ENCODE results near the gene DNAJC1.

The DNAJC1 gene

GRCh38 chr10:21757185-21757901 lies 246.2 kb downstream of the DNAJC1 start:
- no peak for DNase-seq

DNA sequence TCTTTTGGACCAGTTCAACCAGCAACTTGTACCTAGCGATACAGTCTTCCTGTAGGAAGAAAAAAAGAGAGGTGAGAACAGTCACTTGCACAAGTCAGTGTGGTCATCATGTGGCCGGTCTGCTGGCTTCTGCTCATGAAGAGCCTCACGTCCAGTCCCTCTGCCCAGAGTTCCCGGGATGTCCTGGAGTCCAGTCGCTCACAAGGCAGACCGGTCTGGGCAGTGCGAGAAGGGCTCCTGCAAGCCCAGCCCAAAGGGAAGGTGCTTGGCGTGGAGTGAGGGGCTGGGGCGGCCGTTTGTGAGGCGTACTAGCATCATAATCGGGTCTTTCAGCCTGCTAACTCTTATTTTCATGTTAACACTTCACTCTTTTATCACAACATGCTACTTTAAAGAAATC lies 246.8 kb downstream of the DNAJC1 start:
- DNase-seq: no peak

DNA sequence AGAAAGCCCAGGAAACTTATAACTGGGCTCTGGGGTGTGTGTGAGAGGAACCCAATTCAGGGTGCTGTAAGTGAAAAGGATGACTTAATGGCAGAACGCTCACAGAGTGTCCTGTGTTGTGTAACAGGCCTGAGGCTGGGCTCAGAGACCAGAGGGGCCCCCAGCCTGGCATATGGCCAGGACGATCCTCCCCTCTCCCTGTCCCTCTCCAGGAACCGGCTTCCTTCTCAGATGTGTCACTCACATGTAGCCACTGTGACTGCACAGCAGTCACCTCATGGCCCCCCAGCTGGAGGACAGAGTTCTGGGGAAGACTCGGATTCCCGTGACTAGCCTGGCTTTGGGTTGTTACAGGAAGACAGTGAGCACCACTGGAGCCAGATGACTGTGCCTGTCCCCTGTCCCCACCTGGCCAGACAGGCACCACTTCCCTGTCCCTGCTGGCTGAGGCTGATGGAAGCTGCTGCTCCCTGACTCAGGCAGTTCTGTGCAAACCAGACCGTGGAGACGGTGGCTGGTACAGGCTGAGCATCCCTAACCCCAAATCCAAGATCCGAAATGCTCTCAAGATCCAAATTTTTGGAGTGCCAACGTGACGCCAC lies 249.0 kb downstream of the DNAJC1 start:
- DNase-seq: no peak

GRCh38 chr10:21753497-21754270 lies 249.8 kb downstream of the DNAJC1 start:
- DNase-seq: no peak

GRCh38 chr10:21751341-21752310 lies 251.9 kb downstream of the DNAJC1 start:
- no peak for DNase-seq

DNA sequence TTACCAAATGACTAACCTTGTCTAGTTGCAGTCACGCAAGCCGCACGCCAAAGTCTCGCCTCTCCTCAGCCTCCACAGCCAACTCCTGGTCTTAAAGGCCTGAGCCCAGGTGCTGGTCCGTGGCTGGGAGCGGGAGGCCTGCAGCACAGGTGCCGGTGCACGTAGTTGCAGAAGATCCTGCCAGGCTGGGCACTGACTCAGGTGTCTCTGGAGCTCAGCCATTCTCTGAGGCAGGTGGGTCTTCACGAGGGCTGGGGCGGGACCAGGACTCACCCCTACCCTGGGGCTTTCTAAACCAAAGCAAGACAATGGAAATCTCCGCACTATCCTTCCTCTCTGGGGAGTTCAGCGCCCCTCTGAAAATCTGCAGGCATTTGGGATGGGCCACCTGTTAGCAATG lies 253.1 kb downstream of the DNAJC1 start:
- DNase-seq: no peak

- DNase-seq: no peak
These were observed 253.7 kb downstream of the DNAJC1 start for GRCh38 chr10:21749788-21750187.

DNA sequence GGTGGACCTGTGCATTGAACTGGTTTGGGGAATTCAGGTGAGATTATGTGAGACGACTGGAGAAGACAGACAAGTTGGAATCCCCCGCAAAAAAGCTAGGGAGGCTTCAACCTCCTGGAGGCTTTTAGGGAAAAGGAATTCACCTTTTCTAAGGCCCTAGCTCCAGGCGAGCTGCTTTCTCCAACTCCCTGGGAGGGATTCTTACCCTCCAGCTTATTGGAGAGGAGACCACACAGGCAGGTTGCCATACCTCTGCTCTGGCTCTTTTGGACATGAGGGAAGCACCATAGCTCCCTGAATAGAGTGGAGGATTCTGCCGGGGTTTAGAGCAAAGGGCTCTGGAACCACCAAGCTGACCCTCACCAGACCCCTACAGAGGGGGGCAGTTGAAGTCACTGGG lies 255.7 kb downstream of the DNAJC1 start:
- no peak for DNase-seq

- DNase-seq: peak; percentile 42
These were observed 257.4 kb downstream of the DNAJC1 start for GRCh38 chr10:21746118-21746517.

DNA sequence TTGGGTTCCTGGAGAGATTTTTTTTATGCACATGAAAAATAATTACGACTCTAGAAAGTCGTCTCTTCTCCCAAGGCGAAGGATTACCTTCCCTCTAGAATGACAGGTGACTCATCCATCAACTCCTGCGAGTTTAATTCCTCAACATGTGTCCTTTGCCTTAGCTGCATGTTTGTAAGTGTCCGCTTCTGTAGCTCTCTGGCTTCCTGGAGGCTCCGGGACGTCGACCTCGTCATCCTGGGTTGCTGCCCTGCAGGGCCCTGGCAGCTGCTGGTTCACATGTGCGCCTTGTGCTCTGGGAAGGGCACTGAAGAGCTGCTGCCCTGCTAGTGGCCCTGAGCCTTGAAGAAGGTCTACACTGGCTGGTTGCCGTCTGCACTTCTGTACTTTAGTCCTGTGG lies 259.3 kb downstream of the DNAJC1 start:
- no peak for DNase-seq

GRCh38 chr10:21742740-21743412 lies 260.7 kb downstream of the DNAJC1 start:
- no peak for DNase-seq

DNA sequence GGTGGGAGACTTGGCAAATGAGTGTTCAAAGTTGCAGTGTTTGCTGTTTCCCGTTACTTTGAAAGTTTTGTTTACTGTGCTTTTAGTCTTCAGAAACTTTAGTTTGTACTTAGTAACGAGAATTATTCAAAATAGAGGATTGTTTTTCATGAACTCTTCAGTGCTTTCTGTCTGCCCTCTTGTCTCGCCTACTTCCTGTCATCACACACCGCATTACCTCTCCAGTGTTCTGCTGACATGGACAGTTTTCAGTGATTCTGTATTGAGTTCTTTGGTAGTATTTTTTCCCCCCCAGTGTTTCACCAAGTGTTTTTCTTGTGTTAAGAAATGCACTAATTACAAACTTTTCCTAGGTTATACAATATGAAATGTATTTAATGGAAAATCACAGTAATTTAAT lies 262.5 kb downstream of the DNAJC1 start:
- peak; percentile 67 for DNase-seq

- DNase-seq: peak; percentile 23
These were observed 266.4 kb downstream of the DNAJC1 start for GRCh38 chr10:21737106-21737505.

- DNase-seq: no peak
These were observed 269.8 kb downstream of the DNAJC1 start for GRCh38 chr10:21733710-21734109.

DNA sequence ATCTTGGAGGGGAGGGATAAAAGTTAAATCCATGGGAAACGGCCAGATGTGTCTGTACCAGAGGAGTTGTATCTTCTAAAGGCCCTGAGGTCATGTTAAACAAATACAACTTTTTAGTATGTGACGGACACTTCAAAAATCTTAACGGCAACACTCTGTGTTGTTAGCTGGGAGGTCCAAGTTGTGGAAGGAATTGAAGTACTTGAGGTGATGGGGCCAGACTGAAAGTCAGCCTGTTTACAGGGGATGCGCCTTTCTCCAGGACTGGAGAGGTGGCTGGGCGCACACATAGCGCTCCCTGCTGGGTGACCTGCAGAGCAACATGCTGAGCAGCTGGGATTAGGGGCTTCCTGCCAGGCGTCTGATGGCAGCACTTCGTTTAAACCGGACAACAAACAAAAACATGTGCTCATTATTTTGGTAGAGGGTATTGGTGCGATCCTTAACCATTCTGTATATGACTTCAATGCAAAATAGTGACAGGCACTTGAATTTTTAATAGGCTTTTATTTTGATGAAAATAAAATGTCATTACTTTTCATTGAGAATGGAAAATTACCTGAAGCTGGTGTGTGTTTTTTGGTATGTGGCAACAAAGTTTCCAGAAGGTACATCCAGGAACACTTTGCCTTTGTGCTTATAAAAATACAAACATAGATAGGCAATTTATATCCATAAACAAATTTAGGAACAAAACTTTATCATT lies 271.3 kb downstream of the DNAJC1 start:
- DNase-seq: peak; percentile 59

- DNase-seq: no peak
These were observed 274.9 kb downstream of the DNAJC1 start for GRCh38 chr10:21728618-21729017.

- DNase-seq: peak; percentile 51
These were observed 275.9 kb downstream of the DNAJC1 start for GRCh38 chr10:21727452-21728168.

- DNase-seq: no peak
These were observed 276.8 kb downstream of the DNAJC1 start for GRCh38 chr10:21726601-21727225.

DNA sequence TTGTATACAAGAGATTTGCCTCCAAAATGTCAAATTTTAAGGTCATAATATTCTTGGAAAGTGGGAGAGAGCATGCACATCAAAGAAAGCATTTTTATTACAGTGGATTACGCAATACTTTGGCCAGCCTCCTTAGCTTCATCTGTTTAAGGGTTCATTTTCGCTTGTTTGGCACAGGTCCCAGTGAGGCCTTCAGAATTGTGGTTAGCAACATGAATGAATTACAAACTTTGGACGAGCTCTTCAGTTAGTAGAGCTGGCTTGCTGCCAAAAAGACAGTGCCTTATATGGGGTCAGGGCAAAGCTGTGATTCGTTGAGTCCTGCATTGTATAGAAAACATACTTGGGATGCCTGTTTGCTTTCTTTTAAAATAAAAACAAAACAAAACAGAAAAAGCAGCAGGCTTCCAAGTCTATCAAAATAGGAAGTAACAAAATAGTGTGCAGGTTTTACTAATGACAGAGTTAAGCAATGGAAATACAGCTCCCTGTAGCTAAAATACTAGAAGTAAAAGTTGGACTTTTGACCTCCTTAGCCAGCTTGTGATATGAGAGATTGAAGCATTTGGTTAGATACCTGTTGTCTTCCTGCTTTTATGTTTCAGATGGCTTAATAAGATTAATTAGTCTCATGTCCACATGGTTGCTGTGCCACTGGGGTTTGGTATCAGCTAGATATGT lies 278.7 kb downstream of the DNAJC1 start:
- peak; percentile 78 for DNase-seq
